ENCODE measurements around the gene ARAP1. TPM values are rescaled to one million over a fixed set of nuclear protein-coding genes. Genes with fewer than 3 reads are reported as not detected.
A peak's percentile ranks its signal among the peaks of the same experiment; 100 is the strongest.

The ARAP1 gene
- total and polyA plus RNA-seq, 7 experiments from 2014 or later: 30.4 to 317 (median 132) TPM

DNA sequence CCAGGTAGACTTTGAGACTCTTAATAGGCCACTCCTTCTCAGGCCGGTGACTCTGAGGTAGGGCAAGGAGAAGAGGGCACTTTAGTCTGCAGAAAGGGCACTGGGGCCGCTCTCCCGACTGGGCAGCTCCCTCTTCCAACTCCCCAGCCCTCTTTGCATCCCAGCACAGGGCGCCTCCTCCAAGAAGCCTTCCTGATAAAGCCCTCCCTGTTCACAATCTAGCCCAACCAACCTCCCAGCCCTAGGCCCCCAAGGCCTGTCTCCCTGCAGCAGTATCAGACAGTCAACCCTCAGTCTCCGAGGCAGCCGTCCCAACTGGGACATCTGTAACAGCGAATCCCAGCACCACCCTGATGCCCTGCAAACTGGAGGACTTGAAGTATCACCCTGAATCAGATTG is 63.7 kb downstream of the ARAP1 start:
- Histone ChIP-seq H3K9me3 (ENCODE audit: control insufficient read depth in 2 of 3, low read length in 3 of 3) (no peaks in the 10 kb centered on the region), H3K27ac (ENCODE audit: low read depth, low read length) (no peak overlapping the region), H3K4me3 (ENCODE audit: low read length) (no peak overlapping the region), H3K4me1 (ENCODE audit: control insufficient read depth in 2 of 2, insufficient read depth in 2 of 2, low read length in 2 of 2) (no peaks in the 10 kb centered on the region), H3K36me3 (ENCODE audit: control insufficient read depth in 2 of 3, insufficient read depth in 3 of 3, low read length in 3 of 3) (peaks cover 0 to 94% (median 12%) of the 10 kb centered on the region in 3 experiments), H3K27me3 (ENCODE audit: control insufficient read depth in 2 of 2, insufficient read depth in 2 of 2, low read length in 2 of 2) (no peaks in the 10 kb centered on the region)
- H3K36me3 Mint-ChIP-seq: peaks cover 0 to 37% (median 11%) of the 10 kb centered on the region in 5 donors
- H3K9me3 Mint-ChIP-seq: no peaks in the 10 kb centered on the region
- H3K27ac Mint-ChIP-seq: peak overlapping the region in 7 of 9 donors; percentile 35 to 87 (median 58)
- ChIA-PET CTCF (no interaction called here), POLR2A (interaction anchor here (0.6 kb wide), 1 partner anchor 109 kb away, joined by 6 read pairs; no protein-coding TSS in a partner anchor)
- peaks cover 7 to 49% (median 15%) of the 10 kb centered on the region in 7 donors for H3K4me1 Mint-ChIP-seq
- ATAC-seq: no peak
- DNase-seq: no peak
- intact Hi-C loops (cut with micrococcal nuclease): loop anchor here in 1 of 2 donors (5.0 kb wide), 1 partner anchor 554 kb away; no protein-coding TSS in a partner anchor
- no peaks in the 10 kb centered on the region for H3K27me3 Mint-ChIP-seq
- no peak overlapping the region for H3K4me3 Mint-ChIP-seq

DNA sequence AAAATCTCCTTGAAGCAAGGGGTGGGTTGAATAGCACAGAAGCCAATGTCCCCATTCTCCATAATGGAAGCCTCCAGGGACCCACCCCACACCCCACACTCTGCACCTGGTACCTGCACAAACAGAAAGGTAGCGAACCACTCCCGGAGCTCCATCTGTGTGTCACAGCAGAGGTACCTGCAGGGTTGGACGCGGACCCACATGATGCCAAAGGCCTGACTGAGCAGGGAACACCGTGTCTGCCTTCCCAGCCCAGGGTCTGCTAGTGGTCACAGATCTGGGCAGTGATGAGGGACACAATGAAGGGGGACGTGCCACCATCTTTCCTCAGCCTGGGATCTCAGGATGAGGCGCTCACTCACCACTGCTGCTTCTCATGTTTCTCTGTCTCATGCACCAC is 64.9 kb downstream of the ARAP1 start:
- no peaks in the 10 kb centered on the region for H3K9me3 Mint-ChIP-seq
- CTCF ChIA-PET: no interaction called here
- H3K27ac Mint-ChIP-seq: peak overlapping the region in 7 of 9 donors; percentile 23 to 88 (median 59)
- peaks cover 0 to 82% (median 4%) of the 10 kb centered on the region in 3 experiments for H3K36me3 ChIP-seq (ENCODE audit: control insufficient read depth in 2 of 3, insufficient read depth in 3 of 3, low read length in 3 of 3)
- H3K4me1 Mint-ChIP-seq: peaks cover 7 to 49% (median 16%) of the 10 kb centered on the region in 7 donors
- no peaks in the 10 kb centered on the region for H3K4me1 ChIP-seq (ENCODE audit: control insufficient read depth in 2 of 2, insufficient read depth in 2 of 2, low read length in 2 of 2)
- DNase-seq (no peak), ATAC-seq (no peak)
- no peak overlapping the region for H3K4me3 Mint-ChIP-seq
- H3K36me3 Mint-ChIP-seq: peaks cover 0 to 28% (median 11%) of the 10 kb centered on the region in 5 donors
- POLR2A ChIA-PET: no interaction called here
- no peaks in the 10 kb centered on the region for H3K27me3 Mint-ChIP-seq
- intact Hi-C loops (cut with micrococcal nuclease): loop anchor here in 1 of 2 donors (5.0 kb wide), 1 partner anchor 555 kb away; no protein-coding TSS in a partner anchor
- H3K4me3 ChIP-seq (ENCODE audit: low read length): no peak overlapping the region
- no peaks in the 10 kb centered on the region for H3K9me3 ChIP-seq (ENCODE audit: control insufficient read depth in 2 of 3, low read length in 3 of 3)
- H3K27me3 ChIP-seq (ENCODE audit: control insufficient read depth in 2 of 2, insufficient read depth in 2 of 2, low read length in 2 of 2): no peaks in the 10 kb centered on the region
- H3K27ac ChIP-seq (ENCODE audit: low read depth, low read length): no peak overlapping the region

DNA sequence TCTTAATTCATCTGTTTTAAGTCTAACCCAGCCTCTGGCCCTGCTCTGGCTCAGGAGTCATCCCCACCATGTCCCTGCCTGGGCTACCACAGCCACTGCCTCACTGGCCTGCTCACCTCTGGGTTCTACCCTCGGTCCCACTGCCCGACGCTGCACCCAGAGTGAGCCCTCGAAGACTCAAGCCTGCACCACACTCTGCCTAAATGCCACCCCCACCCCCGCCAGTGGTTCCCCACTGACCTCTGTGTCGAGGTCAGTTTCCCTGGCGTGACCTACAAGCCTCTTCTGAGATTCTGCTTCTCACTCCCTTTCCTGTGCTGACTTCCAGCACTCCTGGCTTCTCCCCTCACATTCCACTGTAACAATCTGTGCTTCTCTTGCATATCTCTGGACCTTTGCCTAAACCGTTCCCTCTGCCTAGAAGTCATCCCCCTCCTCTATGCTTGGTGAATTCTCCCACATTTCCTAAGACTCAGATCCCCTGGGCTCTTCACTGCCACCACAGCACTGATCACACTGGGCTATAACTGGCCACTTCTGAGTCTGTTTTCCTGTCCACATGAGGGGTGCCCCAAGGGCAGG is 65.5 kb downstream of the ARAP1 start:
- CTCF ChIA-PET: interaction anchor here (0.7 to 1.0 kb wide), 2 partner anchors 106 to 742 kb away, joined by 3 read pairs; no protein-coding TSS in a partner anchor
- Mint-ChIP-seq H3K27me3 (no peaks in the 10 kb centered on the region), H3K4me1 (peaks cover 7 to 52% (median 16%) of the 10 kb centered on the region in 7 donors), H3K9me3 (no peaks in the 10 kb centered on the region), H3K4me3 (peak overlapping the region in 1 of 10 donors; percentile 53), H3K27ac (peak overlapping the region; percentile 23 to 89 (median 69)), H3K36me3 (peaks cover 0 to 26% (median 11%) of the 10 kb centered on the region in 5 donors)
- intact Hi-C loops (cut with micrococcal nuclease): loop anchor here in 1 of 2 donors (5.0 kb wide), 1 partner anchor 556 kb away; no protein-coding TSS in a partner anchor
- POLR2A ChIA-PET: interaction anchor here (0.5 to 1.2 kb wide), 2 partner anchors 35 to 604 kb away, joined by 3 read pairs; no protein-coding TSS in a partner anchor
- Histone ChIP-seq H3K4me3 (ENCODE audit: low read length) (no peak overlapping the region), H3K9me3 (ENCODE audit: control insufficient read depth in 2 of 3, low read length in 3 of 3) (no peaks in the 10 kb centered on the region), H3K27ac (ENCODE audit: low read depth, low read length) (peak overlapping the region; percentile 4), H3K27me3 (ENCODE audit: control insufficient read depth in 2 of 2, insufficient read depth in 2 of 2, low read length in 2 of 2) (no peaks in the 10 kb centered on the region), H3K4me1 (ENCODE audit: control insufficient read depth in 2 of 2, insufficient read depth in 2 of 2, low read length in 2 of 2) (no peaks in the 10 kb centered on the region), H3K36me3 (ENCODE audit: control insufficient read depth in 2 of 3, insufficient read depth in 3 of 3, low read length in 3 of 3) (peaks cover 0 to 76% (median 0%) of the 10 kb centered on the region in 3 experiments)
- ATAC-seq (no peak), DNase-seq (no peak)

DNA sequence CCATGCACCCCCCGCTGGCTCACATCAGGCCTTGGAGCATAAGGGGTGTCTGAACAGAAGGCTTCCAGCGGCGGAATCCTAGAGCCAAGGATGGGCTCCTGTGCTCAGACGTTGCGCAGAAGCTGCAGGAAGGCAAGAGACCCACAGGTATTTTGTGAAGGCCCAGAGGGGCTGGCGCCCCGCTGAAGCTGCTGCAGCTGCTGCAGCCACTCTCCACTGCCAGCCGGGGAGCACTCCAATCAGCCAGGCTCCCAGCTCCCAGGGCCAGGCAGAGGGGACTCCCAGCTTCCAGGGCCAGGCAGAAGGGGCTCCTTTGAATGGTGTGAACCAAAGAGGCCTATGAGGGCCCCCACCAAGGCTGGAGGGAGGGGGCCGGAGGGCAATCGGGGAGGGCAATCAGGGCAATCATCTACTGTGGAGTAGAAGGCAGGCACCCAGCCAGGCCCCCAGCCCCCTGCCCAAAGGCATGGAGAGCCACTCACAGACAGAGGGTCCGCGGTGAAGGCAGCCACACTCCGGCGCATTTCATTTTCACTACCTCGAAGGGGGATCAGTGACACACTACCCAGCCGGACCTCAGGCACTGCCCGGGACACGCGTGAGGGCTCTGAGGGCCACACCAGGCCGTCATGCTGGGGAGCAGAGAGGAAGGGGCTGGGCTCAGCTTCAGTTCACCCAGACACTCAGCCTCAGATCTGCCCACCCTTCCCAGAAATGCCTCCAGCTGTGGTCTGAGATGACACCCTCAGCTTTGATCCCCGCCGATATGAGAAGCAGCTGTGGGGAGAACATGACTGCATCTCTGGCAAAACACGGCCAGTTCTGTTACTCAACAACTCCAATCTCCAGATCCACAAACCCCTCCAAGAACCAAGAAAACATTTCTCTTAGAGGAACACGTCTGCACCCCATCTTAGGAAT is 66.4 kb downstream of the ARAP1 start:
- Histone ChIP-seq H3K27me3 (ENCODE audit: control insufficient read depth in 2 of 2, insufficient read depth in 2 of 2, low read length in 2 of 2) (no peaks in the 10 kb centered on the region), H3K36me3 (ENCODE audit: control insufficient read depth in 2 of 3, insufficient read depth in 3 of 3, low read length in 3 of 3) (peaks cover 0 to 67% (median 0%) of the 10 kb centered on the region in 3 experiments), H3K9me3 (ENCODE audit: control insufficient read depth in 2 of 3, low read length in 3 of 3) (no peaks in the 10 kb centered on the region), H3K27ac (ENCODE audit: low read depth, low read length) (peak overlapping the region; percentile 4), H3K4me1 (ENCODE audit: control insufficient read depth in 2 of 2, insufficient read depth in 2 of 2, low read length in 2 of 2) (no peaks in the 10 kb centered on the region), H3K4me3 (ENCODE audit: low read length) (no peak overlapping the region)
- intact Hi-C loops (cut with micrococcal nuclease): loop anchor here (2.0 to 5.0 kb wide), 4 partner anchors 37 to 556 kb away; partner anchors contain the start of gene ATG16L2 (in 1 of the 2)
- DNase-seq (peak in 1 of 9 donors; percentile 65), ATAC-seq (no peak)
- Mint-ChIP-seq H3K9me3 (no peaks in the 10 kb centered on the region), H3K27ac (peak overlapping the region; percentile 23 to 89 (median 69)), H3K27me3 (no peaks in the 10 kb centered on the region), H3K36me3 (peaks cover 0 to 22% (median 11%) of the 10 kb centered on the region in 5 donors), H3K4me1 (peaks cover 7 to 52% (median 16%) of the 10 kb centered on the region in 7 donors), H3K4me3 (peak overlapping the region in 1 of 10 donors; percentile 53)
- CTCF ChIA-PET: interaction anchor here (0.5 to 1.0 kb wide), 4 partner anchors 107 to 743 kb away, joined by 3 read pairs; no protein-coding TSS in a partner anchor
- POLR2A ChIA-PET: interaction anchor here (0.5 to 1.2 kb wide), 2 partner anchors 36 to 605 kb away, joined by 3 read pairs; no protein-coding TSS in a partner anchor

DNA sequence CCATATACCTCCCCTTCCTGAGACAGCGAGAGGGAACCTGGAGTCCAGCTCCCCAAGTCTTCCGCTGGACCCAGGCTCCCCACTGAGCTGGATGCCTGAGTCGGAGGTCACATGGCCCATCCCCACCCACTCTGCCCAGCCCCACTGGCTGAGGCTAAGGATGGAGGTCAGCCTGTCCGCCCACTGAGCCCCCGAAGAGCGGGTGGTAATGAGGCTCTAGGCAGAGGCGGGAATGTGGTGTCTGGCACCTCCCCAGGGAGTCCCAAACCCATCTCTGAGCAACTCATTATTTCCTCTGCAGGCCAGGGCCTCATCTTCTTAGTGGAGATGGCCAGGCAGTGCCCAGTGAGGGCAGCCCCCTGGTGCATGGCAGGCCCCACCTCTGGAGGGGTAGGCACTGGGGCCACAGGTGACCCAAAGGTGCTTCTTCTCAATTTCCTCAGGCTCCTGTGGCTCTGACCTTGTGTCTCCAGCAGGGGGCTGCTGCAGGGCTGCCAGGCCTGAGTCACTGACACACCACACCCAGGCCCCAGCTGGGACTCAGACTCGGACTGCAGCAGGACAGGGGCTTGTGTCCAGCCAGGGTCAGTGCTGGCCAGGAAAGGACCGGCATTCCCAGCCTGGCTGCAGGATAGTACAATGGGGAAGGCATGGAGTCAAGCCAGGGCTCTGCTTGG is 67.8 kb downstream of the ARAP1 start:
- DNase-seq: peak in 8 of 9 donors; percentile 5 to 55 (median 32)
- H3K4me3 Mint-ChIP-seq: no peak overlapping the region
- peaks cover 7 to 46% (median 16%) of the 10 kb centered on the region in 7 donors for H3K4me1 Mint-ChIP-seq
- peak; percentile 67 for ATAC-seq
- Histone ChIP-seq H3K4me3 (ENCODE audit: low read length) (no peak overlapping the region), H3K4me1 (ENCODE audit: control insufficient read depth in 2 of 2, insufficient read depth in 2 of 2, low read length in 2 of 2) (no peaks in the 10 kb centered on the region), H3K36me3 (ENCODE audit: control insufficient read depth in 2 of 3, insufficient read depth in 3 of 3, low read length in 3 of 3) (peaks cover 0 to 53% (median 0%) of the 10 kb centered on the region in 3 experiments), H3K27ac (ENCODE audit: low read depth, low read length) (no peak overlapping the region), H3K9me3 (ENCODE audit: control insufficient read depth in 2 of 3, low read length in 3 of 3) (no peaks in the 10 kb centered on the region), H3K27me3 (ENCODE audit: control insufficient read depth in 2 of 2, insufficient read depth in 2 of 2, low read length in 2 of 2) (no peaks in the 10 kb centered on the region)
- POLR2A ChIA-PET: interaction anchor here (0.6 to 1.0 kb wide), 2 partner anchors 29 to 110 kb away, joined by 3 to 4 read pairs; partner anchors contain the start of gene STARD10
- peak overlapping the region in 1 of 9 donors; percentile 60 for H3K27ac Mint-ChIP-seq
- CTCF ChIA-PET: interaction anchor here (0.5 to 3.4 kb wide), 16 partner anchors 9 to 495 kb away, joined by 3 to 8 read pairs (median 3); no protein-coding TSS in a partner anchor
- intact Hi-C loops (cut with micrococcal nuclease): loop anchor here in 1 of 2 donors (1.0 to 2.0 kb wide), 5 partner anchors 38 to 494 kb away; partner anchors contain the start of gene ATG16L2
- peaks cover 0 to 6% (median 0%) of the 10 kb centered on the region in 5 donors for H3K27me3 Mint-ChIP-seq
- H3K36me3 Mint-ChIP-seq: peaks cover 0 to 14% (median 5%) of the 10 kb centered on the region in 5 donors
- no peaks in the 10 kb centered on the region for H3K9me3 Mint-ChIP-seq
